AG10803 (cell line): Measurements from ENCODE around the gene SMIM24.

Experiments
- DNase-seq: peaks from one replicate; pipeline ENCODE4 v3.0.0; 2010; ENCODE audit warnings: low read depth
- H3K4me3 ChIP-seq: 2 replicates; pipeline ENCODE4 v1.5.1; 2011; ENCODE audit warnings: mild to moderate bottlenecking, low read length, control low read depth
- CTCF ChIP-seq: conservative IDR thresholded peaks from 2 replicates; pipeline ENCODE4 v1.5.1; 2011; ENCODE audit warnings: mild to moderate bottlenecking, low read length, control low read depth, inconsistent platforms

Gene SMIM24

GRCh38 chr19:3463714-3464586, 16.4 kb downstream of the SMIM24 start:
- DNase-seq = no peak
- no peak overlapping the region for H3K4me3 ChIP-seq
- TF ChIP-seq CTCF = no peak

GRCh38 chr19:3462991-3463713, 17.2 kb downstream of the SMIM24 start:
- TF ChIP-seq CTCF = no peak
- H3K4me3 ChIP-seq = no peak overlapping the region
- DNase-seq = no peak

GRCh38 chr19:3459965-3460582, 20.3 kb downstream of the SMIM24 start:
- no peak overlapping the region for H3K4me3 ChIP-seq
- no peak for TF ChIP-seq CTCF
- no peak for DNase-seq

GRCh38 chr19:3459089-3459881, 21.0 kb downstream of the SMIM24 start:
- DNase-seq = peak; percentile 88
- no peak overlapping the region for H3K4me3 ChIP-seq
- no peak for TF ChIP-seq CTCF

- H3K4me3 ChIP-seq = no peak overlapping the region
- no peak for TF ChIP-seq CTCF
- no peak for DNase-seq
Observed at GRCh38 chr19:3458229-3459088, 21.9 kb downstream of the SMIM24 start.

- H3K4me3 ChIP-seq = no peak overlapping the region
- no peak for TF ChIP-seq CTCF
- DNase-seq = no peak
Observed at GRCh38 chr19:3457528-3458228, 22.6 kb downstream of the SMIM24 start.
